WI38 (cell line): ENCODE measurements around the gene BCL7A.

ENCODE experiments used
- H3K4me3 ChIP-seq: 2 replicates; pipeline ENCODE4 v1.5.1; 2011; ENCODE audit warnings: low read depth, mild to moderate bottlenecking, control low read depth, low read length
- CTCF ChIP-seq: IDR thresholded peaks from 2 replicates; pipeline ENCODE4 v1.5.1; 2012; ENCODE audit warnings: low read depth, mild to moderate bottlenecking, control low read depth, low read length

The BCL7A gene

GRCh38 chr12:122021822-122022392, at the start of gene BCL7A:
Gene BCL7A (plus strand): TSS chr12:122021884. CDS start chr12:122022092, 208 bp downstream.
- peak within 1 kb of the TSS; percentile 63 for H3K4me3 ChIP-seq
- TF ChIP-seq CTCF, result no peak

GRCh38 chr12:121974026-121974985, 47.4 kb upstream of the BCL7A start:
- TF ChIP-seq CTCF, result no peak
- no peak overlapping the region for H3K4me3 ChIP-seq

- no peak overlapping the region for H3K4me3 ChIP-seq
- no peak for TF ChIP-seq CTCF
These were observed 46.7 kb upstream of the BCL7A start for GRCh38 chr12:121975021-121975420.

- no peak overlapping the region for H3K4me3 ChIP-seq
- TF ChIP-seq CTCF, result no peak
These were observed 44.7 kb upstream of the BCL7A start for GRCh38 chr12:121976950-121977349.

GRCh38 chr12:121980191-121980891, 41.3 kb upstream of the BCL7A start:
- TF ChIP-seq CTCF, result no peak
- no peak overlapping the region for H3K4me3 ChIP-seq

- H3K4me3 ChIP-seq, result no peak overlapping the region
- no peak for TF ChIP-seq CTCF
These were observed 40.8 kb upstream of the BCL7A start for GRCh38 chr12:121980892-121981272.
